Tongue (tissue), 2 donors: Measurements from ENCODE around the gene CWC15. TPM values are rescaled to one million over a fixed set of nuclear protein-coding genes. Genes with fewer than 3 reads are reported as not detected.
"Not testable (repeated sequence)": the region's sequence is repeated elsewhere in the genome, so short reads cannot be mapped to it uniquely, and the experiment has no call there.

Experiments
- DNase-seq: peaks from one replicate; pipeline ENCODE4 v3.0.0-alpha.2; 2015
- total RNA-seq: library from RNA; depleted of rRNA; stranded (reverse); fragments of >200 nt; gene quantifications from one replicate; pipeline ENCODE4 v1.2.3, GENCODE V29; 2014

The CWC15 gene
- total RNA-seq, result 53.6 TPM

GRCh38 chr11:94973099-94973968 is at the start of gene CWC15, which contains the start of gene KDM4D:
TSS of gene CWC15 (minus strand) at chr11:94973556. CDS start at chr11:94972185, 1,371 bp downstream.
TSS of gene KDM4D (plus strand) at chr11:94973709. CDS start at chr11:94997373, 23,664 bp downstream.
- peak; percentile 98 for DNase-seq

GRCh38 chr11:95021468-95021867 is 48.1 kb upstream of the CWC15 start:
- DNase-seq, result not testable (repeated sequence)

- DNase-seq, result no peak
Observed at GRCh38 chr11:95016139-95016538, 42.8 kb upstream of the CWC15 start.

GRCh38 chr11:95014184-95014821 is 40.9 kb upstream of the CWC15 start:
- no peak for DNase-seq

DNA sequence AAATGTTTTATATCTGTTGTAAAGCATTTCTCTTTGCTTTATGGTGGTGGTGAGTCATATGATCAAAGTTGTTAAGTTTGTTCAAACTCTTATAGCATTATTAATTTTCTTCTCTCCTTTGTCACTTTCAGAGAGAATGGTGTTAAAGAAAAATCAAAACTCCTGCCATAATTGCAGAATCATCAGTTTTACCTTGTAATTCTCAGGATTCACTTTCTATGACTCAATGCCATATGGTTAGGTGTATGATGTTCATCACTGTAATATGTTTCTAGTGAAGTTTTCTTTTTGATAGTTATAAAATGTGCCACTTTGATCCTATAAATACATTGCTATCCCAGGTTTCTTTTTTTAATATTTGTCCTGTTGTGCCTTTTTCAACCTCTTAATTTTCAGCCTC is 38.0 kb upstream of the CWC15 start:
- DNase-seq, result no peak

DNA sequence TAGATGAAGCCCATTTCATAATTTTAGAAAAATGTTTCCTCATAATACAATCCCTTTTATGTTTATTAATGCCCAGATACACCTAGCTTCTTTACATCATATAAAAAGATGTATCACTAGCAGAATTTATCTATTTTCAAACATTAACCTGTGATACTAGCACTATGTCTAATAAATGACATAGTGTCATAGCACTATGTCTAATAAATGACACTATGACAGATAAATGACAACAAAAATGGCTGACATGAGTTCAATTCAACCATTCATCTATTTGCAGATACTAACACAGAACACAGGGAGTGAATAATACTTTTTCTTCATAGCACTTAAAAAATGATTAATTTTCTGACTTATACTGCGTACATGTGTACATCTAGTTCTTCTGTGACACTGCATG is 32.3 kb upstream of the CWC15 start:
- no peak for DNase-seq

DNA sequence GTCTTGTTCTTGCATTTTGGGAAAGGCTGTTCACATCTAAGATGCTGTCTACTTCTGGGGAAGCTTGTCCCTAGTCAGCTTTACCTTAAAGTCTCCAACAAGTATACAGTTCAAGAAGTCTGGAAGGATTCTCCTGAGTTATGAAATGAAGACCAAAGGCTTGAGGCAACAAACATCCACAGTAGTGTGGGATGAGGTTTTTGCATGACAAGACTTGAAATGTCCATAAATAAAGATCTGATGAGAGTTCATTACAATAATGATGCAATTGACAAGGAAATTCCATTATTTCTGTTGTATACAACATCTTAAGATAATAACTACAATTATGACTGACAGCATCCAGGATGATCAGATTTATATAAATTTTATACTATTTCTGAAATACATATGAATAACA is 30.4 kb upstream of the CWC15 start:
- no peak for DNase-seq

- no peak for DNase-seq
Observed at GRCh38 chr11:94998285-94998684, 24.9 kb upstream of the CWC15 start.

DNA sequence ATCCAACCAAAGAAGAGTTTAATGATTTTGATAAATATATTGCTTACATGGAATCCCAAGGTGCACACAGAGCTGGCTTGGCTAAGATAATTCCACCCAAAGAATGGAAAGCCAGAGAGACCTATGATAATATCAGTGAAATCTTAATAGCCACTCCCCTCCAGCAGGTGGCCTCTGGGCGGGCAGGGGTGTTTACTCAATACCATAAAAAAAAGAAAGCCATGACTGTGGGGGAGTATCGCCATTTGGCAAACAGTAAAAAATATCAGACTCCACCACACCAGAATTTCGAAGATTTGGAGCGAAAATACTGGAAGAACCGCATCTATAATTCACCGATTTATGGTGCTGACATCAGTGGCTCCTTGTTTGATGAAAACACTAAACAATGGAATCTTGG is 24.1 kb upstream of the CWC15 start:
- DNase-seq, result no peak

- no peak for DNase-seq
Observed at GRCh38 chr11:94993400-94993943, 20.1 kb upstream of the CWC15 start.

GRCh38 chr11:94988748-94989147 is 15.4 kb upstream of the CWC15 start:
- DNase-seq, result no peak

- DNase-seq, result no peak
Observed at GRCh38 chr11:94987378-94987777, 14.0 kb upstream of the CWC15 start.

GRCh38 chr11:94975599-94975998 is 2.2 kb upstream of the CWC15 start:
- no peak for DNase-seq

DNA sequence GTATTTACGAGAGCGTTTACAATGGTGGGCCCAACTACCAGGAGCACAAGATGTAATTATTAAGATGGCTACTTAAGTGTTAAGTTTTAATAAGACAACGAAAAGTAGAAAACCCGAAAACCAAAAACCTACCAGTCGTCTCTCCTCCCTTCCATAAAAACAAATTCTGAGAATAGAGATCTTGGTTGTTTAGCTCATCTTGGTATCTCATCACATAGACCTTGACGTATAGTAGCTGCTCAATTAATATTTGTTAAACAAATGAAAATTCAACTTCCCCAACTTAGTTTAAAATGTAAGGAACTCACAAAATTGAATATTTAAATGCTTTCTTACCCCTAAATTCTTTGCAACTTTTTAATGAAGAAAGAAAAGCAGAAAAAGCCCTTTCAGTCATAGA is 822 bp upstream of the CWC15 start:
- peak; percentile 2 for DNase-seq

DNA sequence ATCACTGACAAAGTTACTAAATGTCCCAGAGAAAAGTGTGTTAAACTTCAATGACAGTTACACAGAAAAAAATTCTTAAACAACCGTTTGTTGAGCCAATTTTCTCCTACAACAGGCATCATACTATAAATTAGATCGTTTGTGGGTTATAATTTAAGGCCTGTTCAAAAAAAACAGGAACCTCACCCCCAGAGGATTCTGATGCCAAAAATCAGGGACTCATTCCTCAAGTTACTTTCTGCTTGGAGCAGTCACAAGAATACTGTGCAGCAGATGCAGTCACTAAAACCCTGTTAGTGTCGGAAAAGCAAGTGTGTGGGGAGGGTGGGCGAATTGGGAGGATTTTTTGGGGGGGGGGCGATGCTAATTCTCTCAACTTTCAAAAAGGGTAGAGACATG is 657 bp downstream of the CWC15 start:
- DNase-seq, result no peak

GRCh38 chr11:94968334-94968958 is 4.9 kb downstream of the CWC15 start:
- peak; percentile 37 for DNase-seq

DNA sequence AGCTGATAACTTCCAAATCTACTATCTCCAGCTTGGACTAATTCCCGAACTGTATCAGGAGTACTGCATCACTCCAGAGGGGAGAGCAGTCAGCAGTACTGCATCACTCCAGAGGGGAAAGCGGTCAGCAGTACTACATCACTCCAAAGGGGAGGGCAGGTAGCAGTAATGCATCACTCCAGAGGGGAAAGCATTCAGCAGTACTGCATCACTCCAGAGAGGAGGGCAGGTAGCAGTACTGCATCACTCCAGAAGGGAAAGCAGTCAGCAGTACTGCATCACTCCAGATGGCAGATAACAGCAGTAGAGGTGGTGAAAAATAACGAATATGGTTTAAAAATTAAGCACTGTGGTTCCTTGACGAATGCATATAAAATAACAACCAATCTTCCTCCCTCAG is 8.4 kb downstream of the CWC15 start:
- DNase-seq, result no peak

- no peak for DNase-seq
Observed at GRCh38 chr11:94961255-94961654, 12.1 kb downstream of the CWC15 start.

- no peak for DNase-seq
Observed at GRCh38 chr11:94960488-94960887, 12.9 kb downstream of the CWC15 start.

GRCh38 chr11:94959179-94959578 is 14.2 kb downstream of the CWC15 start:
- DNase-seq, result no peak

GRCh38 chr11:94958121-94958696 is 15.1 kb downstream of the CWC15 start:
- DNase-seq, result peak; percentile 54

- DNase-seq, result no peak
Observed at GRCh38 chr11:94956963-94957362, 16.4 kb downstream of the CWC15 start.

DNA sequence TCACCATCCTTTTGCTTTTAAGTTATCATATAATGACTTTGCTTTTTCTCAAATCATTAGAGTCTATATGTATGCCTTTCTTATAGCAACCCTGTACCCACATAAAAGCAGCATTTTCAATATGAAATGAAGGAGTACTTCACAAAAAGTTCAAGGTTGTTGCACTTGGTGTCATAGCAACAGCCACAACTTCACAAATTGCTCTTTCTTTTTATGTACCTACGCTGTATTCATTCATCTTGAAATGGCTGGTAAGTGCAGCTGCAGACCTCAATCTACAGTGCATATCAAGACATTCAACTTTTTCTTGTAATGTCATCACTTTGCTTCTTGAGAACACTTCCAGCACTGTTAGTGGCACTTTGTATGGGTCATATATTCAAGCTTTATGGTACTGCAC is 18.6 kb downstream of the CWC15 start:
- no peak for DNase-seq
